ENCODE measurements around the gene CCDC9B.

- no peak for TF ChIP-seq JUN (IDR thresholded peaks at IDR 0.05)
- TF ChIP-seq PHF8 (IDR thresholded peaks at IDR 0.05; ENCODE audit: borderline replicate concordance, low read depth): no peak
- no peak for TF ChIP-seq CTCF (IDR thresholded peaks at IDR 0.05)
- TF ChIP-seq POLR2A (IDR thresholded peaks at IDR 0.05; ENCODE audit: low read length): no peak
- TF ChIP-seq ZC3H11A (IDR thresholded peaks at IDR 0.05): no peak
- TF ChIP-seq MAZ (IDR thresholded peaks at IDR 0.05; ENCODE audit: borderline replicate concordance, low read depth, low read length): no peak
- TF ChIP-seq CEBPB (IDR thresholded peaks at IDR 0.05): no peak
- no peak for TF ChIP-seq KDM1A (IDR thresholded peaks at IDR 0.05; ENCODE audit: low read depth)
- no peak for TF ChIP-seq ZFP36 (IDR thresholded peaks at IDR 0.05; ENCODE audit: borderline replicate concordance, partially characterized antibody)
- no peak for TF ChIP-seq MAX (IDR thresholded peaks at IDR 0.05)
- TF ChIP-seq RAD21 (conservative IDR thresholded peaks at IDR 0.05 in 1 of 2, IDR thresholded peaks at IDR 0.05 in 1 of 2): no peak
These were observed 18.0 kb upstream of the CCDC9B start for GRCh38 chr15:40358471-40359353.
